ENCODE measurements around the gene HSD17B14. TPM values are rescaled to one million over a fixed set of nuclear protein-coding genes. Genes with fewer than 3 reads are reported as not detected.

The HSD17B14 gene
- total and polyA plus RNA-seq, 9 of the 15 experiments (the other 6 are each of a cell fraction or from before 2014, with no cell fraction given) = 0.16 TPM; not detected in 8

DNA sequence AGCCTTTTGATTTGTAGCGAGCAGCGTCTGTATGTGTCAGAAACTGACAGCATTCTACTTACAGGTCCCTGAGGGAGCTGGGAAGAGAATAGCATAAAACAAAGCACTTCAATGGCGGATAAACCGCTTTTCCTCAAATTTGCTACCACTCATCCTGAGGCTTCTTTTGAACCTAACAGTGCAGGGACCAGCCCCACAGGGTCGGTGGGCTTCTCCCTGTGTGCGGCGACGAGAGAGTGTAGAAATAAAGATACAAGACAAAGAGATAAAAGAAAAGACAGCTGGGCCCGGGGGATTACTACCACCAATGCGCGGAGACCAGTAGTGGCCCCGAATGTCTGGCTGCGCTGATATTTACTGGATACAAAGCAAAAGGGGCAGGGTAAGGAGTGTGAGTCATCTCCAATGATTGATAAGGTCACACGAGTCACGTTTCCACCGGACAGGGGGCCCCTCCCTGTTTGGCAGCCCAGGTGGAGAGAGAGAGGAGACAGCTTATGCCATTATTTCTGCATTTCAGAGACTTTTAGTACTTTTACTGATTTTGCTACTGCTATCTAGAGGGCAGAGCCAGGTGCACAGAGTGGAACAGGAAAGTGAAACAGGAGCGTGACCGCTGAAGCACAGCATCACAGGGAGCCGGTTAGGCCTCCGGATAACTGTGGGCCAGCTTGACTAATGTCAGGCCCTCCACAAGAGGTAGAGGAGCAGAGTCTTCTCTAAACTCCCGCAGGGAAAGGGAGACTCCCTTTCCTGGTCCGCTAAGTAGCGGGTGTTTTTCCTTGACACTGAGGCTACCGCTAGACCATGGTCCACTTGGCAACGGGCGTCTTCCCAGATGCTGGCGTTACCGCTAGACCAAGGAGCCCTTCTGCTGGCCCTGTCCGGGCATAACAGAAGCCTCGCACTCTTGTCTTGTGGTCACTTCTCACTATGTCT, 40.0 kb upstream of the HSD17B14 start (continued):
- TF ChIP-seq ELF4 (CRISPR knock-in tag; IDR thresholded peaks at IDR 0.05) (peak; percentile 50; the same call in 1 of the 2 replicates), POLR2AphosphoS5 (IDR thresholded peaks at IDR 0.05; ENCODE audit: control insufficient read depth, insufficient read depth, low read depth, low read length) (peak; percentile 80), VEZF1 (CRISPR knock-in tag; IDR thresholded peaks at IDR 0.05) (peak; percentile 90), FOXK2 (conservative IDR thresholded peaks at IDR 0.05 in 1 of 2, IDR thresholded peaks at IDR 0.05 in 1 of 2; ENCODE audit: low read depth in 2 of 2) (peak; percentile 54 to 76), ARID1B (IDR thresholded peaks at IDR 0.05) (peak; percentile 92), SUPT5H (IDR thresholded peaks at IDR 0.05) (peak; percentile 77), ZNF436 (CRISPR knock-in tag; IDR thresholded peaks at IDR 0.05) (peak; percentile 57), SMARCA4 (IDR thresholded peaks at IDR 0.05) (peak; percentile 92), ZBTB9 (CRISPR knock-in tag; IDR thresholded peaks at IDR 0.05) (peak; percentile 89), GABPB2 (CRISPR knock-in tag; conservative IDR thresholded peaks at IDR 0.05) (peak; percentile 65; the same call in 1 of the 2 replicates), JUND (IDR thresholded peaks at IDR 0.05; ENCODE audit: borderline replicate concordance, low read depth, low read length) (peak; percentile 97), JUND (tag; IDR thresholded peaks at IDR 0.05; ENCODE audit: borderline replicate concordance, low read depth, low read length) (peak; percentile 97; the same call in 2 of the 3 replicates)
- TF ChIP-seq, protein P1, sequence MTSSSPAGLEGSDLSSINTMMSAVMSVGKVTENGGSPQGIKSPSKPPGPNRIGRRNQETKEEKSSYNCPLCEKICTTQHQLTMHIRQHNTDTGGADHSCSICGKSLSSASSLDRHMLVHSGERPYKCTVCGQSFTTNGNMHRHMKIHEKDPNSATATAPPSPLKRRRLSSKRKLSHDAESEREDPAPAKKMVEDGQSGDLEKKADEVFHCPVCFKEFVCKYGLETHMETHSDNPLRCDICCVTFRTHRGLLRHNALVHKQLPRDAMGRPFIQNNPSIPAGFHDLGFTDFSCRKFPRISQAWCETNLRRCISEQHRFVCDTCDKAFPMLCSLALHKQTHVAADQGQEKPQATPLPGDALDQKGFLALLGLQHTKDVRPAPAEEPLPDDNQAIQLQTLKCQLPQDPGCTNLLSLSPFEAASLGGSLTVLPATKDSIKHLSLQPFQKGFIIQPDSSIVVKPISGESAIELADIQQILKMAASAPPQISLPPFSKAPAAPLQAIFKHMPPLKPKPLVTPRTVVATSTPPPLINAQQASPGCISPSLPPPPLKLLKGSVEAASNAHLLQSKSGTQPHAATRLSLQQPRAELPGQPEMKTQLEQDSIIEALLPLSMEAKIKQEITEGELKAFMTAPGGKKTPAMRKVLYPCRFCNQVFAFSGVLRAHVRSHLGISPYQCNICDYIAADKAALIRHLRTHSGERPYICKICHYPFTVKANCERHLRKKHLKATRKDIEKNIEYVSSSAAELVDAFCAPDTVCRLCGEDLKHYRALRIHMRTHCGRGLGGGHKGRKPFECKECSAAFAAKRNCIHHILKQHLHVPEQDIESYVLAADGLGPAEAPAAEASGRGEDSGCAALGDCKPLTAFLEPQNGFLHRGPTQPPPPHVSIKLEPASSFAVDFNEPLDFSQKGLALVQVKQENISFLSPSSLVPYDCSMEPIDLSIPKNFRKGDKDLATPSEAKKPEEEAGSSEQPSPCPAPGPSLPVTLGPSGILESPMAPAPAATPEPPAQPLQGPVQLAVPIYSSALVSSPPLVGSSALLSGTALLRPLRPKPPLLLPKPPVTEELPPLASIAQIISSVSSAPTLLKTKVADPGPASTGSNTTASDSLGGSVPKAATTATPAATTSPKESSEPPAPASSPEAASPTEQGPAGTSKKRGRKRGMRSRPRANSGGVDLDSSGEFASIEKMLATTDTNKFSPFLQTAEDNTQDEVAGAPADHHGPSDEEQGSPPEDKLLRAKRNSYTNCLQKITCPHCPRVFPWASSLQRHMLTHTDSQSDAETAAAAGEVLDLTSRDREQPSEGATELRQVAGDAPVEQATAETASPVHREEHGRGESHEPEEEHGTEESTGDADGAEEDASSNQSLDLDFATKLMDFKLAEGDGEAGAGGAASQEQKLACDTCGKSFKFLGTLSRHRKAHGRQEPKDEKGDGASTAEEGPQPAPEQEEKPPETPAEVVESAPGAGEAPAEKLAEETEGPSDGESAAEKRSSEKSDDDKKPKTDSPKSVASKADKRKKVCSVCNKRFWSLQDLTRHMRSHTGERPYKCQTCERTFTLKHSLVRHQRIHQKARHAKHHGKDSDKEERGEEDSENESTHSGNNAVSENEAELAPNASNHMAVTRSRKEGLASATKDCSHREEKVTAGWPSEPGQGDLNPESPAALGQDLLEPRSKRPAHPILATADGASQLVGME (CRISPR knock-in tag; IDR thresholded peaks at IDR 0.05) = 0 out of 2 replicates have a peak, but pooled peaks have one; percentile 48
- TF ChIP-seq, protein P2, sequence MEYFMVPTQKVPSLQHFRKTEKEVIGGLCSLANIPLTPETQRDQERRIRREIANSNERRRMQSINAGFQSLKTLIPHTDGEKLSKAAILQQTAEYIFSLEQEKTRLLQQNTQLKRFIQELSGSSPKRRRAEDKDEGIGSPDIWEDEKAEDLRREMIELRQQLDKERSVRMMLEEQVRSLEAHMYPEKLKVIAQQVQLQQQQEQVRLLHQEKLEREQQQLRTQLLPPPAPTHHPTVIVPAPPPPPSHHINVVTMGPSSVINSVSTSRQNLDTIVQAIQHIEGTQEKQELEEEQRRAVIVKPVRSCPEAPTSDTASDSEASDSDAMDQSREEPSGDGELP (CRISPR knock-in tag; IDR thresholded peaks at IDR 0.05; ENCODE audit: borderline replicate concordance) = peak; percentile 84
- TF ChIP-seq, protein P3, sequence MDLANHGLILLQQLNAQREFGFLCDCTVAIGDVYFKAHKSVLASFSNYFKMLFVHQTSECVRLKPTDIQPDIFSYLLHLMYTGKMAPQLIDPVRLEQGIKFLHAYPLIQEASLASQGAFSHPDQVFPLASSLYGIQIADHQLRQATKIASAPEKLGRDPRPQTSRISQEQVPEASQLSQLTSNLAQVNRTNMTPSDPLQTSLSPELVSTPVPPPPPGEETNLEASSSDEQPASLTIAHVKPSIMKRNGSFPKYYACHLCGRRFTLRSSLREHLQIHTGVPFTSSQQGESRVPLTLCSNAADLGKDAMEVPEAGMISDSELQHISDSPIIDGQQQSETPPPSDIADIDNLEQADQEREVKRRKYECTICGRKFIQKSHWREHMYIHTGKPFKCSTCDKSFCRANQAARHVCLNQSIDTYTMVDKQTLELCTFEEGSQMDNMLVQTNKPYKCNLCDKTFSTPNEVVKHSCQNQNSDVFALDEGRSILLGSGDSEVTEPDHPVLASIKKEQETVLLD (IDR thresholded peaks at IDR 0.05) = peak; percentile 58

All from K562 (cell line).